ENCODE results near the gene HSPBAP1.

Gene HSPBAP1

DNA sequence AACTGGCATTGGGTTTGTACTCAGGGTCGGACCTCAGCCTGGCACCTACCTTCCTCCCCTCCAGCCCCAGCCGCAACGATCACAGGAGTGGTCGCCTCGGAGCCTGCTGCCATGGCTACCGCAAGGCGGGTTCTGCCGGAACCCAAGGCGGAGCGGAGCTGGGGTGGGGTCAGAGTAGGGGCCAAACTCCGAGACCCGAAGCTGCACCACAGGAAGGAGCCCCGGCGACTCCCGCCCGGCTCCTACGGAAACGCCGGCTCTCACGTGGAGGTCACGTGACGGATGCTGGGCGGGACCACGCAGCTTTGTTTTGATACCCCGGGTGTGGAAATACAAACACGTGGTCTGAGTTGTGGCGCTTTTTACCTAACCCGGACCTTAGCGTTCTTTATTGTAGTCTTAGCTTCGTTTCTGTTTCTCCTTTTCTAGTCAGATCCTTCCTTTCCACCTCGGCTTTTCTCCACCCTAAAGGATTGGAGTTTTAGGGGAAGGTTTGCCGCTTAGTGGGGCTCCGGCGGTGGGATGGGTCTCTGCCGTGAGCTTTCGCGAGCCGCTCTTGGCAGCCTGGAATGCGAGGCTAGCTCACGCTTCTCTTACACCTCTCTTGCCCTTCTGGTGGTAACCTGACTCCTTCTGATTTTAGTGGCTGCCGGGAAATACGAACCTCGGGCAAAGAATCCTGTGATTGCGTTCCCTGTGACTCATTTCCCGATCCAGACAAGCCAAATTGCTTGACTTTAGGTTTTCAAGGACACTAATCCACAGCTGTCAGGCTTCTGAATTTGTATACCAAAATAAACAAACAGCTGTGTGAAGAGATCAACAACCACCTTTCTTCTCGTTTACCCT lies at the start of gene HSPBAP1:
TSS of gene HSPBAP1 (minus strand) at position 264 of the 849 bp plus-strand sequence. CDS start at position 113, 151 bp downstream.
- DNase-seq, result no peak

DNA sequence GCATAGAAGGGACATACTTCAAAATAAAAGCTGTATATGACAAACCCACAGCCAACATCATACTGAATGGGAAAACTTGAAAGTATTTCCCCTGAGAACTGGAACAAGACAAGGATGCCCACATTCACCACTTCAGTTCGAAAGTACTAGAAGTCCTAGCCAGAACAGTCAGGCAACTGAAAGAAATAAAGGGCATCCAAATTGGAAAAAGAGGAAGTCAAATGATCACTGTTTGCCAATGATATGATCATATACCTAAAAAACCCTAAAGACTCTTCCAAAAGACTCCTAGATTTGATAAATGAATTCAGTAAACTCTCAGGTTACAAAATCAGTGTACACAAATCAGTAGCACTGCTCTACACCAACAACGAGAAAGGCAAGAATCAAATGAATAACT lies 42.0 kb upstream of the HSPBAP1 start:
- no peak for DNase-seq

DNA sequence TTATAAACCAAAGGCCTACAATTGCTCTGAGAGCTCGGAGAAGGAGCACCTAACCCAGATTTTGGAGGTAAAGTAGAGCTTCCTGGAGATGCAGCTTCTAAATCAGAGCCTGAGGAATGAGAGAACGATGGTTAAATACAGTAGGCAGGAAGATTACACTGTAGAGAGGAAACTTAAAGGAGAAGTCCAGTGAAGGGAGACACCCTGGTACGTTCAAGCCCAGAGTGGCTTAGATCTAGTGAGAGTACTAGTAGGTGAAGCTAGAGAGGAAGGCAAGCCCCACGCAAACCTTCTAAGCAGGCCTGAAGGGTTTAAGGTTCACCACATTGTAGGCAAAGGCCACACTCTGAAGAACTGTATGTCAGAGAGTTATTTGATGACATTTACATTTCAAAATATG lies 34.6 kb upstream of the HSPBAP1 start:
- no peak for DNase-seq

GRCh38 chr3:122826278-122826677 lies 32.6 kb upstream of the HSPBAP1 start:
- DNase-seq, result no peak

GRCh38 chr3:122825460-122825859 lies 31.8 kb upstream of the HSPBAP1 start:
- DNase-seq, result no peak

- DNase-seq, result no peak
Observed at GRCh38 chr3:122824465-122825381, 31.1 kb upstream of the HSPBAP1 start.

GRCh38 chr3:122816587-122816986 lies 23.0 kb upstream of the HSPBAP1 start:
- no peak for DNase-seq

DNA sequence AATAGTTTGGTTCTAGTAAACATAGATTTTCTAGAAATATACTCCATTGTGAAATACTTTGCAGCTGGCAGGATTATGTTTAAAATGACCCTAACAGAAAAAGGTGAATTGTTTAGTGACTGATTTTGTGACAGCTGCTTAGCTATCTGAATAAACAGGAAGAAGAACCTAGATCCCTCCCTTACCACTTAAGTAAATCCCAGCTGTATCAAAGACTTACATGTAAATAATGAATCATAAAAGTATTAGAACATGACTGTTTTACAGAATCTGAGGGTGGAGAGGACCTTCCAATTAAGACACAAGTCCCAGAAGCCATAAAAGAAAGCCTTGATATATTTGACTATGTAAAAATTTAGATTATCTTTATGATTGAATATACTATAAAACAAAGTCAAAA lies 17.1 kb upstream of the HSPBAP1 start:
- no peak for DNase-seq

GRCh38 chr3:122803977-122804376 lies 10.3 kb upstream of the HSPBAP1 start:
- DNase-seq, result no peak

DNA sequence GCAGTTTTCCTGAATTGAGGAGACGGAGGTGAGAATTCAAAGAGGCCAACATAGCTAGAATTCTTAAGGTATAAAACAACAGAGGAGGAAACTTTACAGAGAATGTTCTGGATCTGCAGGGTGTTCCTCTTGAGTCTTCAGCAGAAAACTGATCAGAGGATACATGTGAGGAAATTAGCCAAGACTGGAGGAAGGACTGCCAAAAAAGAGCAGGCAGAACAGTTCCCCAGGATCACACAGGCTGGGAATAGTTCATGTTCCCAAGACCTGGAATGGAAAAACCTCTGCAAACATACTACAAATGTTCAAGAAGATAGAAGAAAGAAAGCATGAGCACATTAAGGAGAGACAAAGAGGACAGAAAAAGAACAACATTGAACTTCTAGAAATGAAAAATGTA lies 8.7 kb upstream of the HSPBAP1 start:
- no peak for DNase-seq

DNA sequence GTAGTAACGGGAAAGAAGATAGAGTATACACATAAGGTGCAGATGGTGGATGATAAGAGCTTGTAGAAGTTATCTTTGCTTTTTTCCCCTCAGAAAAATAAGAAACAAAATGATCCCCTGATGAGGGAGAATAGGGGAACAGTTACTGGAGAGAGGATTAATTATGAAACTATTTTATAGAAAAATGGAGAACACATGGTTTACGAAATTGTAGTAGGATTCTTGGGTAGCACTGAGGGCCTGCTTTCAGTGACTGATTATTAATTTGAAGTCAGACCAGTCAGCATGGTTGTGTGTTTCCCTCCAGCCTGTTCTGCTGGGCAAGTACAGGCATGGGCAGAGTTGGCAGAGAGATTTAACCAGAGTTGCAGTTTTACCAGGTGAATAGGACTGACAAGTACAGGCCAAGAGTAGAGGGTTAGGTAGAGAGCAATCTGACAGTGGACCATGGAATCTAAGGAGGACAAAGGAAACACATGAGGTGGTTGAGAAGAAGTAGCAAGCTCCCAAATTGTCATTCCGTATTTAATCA lies 7.1 kb upstream of the HSPBAP1 start:
- DNase-seq, result peak; percentile 36

- DNase-seq, result no peak
Observed at GRCh38 chr3:122800031-122800430, 6.4 kb upstream of the HSPBAP1 start.

DNA sequence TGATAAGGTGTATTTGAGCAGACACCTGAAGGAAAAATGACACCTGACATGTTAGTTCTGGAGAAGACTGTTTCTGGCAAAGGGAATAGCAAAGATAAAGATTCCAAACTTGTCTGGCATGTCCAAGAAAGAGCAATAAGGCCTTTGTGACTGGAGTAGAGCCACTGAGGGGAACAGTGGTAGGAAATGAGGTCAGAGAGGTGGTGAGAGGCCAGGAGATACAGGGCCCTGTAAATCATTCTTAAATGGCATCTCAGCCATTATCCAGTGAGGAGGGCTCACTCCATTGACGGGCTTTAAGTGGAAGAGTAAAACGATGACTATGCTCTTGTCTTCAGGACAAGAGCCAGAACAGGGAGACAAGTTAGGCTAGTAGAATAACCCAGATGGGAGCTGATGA lies 5.7 kb upstream of the HSPBAP1 start:
- DNase-seq, result no peak

GRCh38 chr3:122797291-122797690 lies 3.7 kb upstream of the HSPBAP1 start:
- no peak for DNase-seq

GRCh38 chr3:122795674-122796195 lies 2.1 kb upstream of the HSPBAP1 start:
- DNase-seq, result no peak

DNA sequence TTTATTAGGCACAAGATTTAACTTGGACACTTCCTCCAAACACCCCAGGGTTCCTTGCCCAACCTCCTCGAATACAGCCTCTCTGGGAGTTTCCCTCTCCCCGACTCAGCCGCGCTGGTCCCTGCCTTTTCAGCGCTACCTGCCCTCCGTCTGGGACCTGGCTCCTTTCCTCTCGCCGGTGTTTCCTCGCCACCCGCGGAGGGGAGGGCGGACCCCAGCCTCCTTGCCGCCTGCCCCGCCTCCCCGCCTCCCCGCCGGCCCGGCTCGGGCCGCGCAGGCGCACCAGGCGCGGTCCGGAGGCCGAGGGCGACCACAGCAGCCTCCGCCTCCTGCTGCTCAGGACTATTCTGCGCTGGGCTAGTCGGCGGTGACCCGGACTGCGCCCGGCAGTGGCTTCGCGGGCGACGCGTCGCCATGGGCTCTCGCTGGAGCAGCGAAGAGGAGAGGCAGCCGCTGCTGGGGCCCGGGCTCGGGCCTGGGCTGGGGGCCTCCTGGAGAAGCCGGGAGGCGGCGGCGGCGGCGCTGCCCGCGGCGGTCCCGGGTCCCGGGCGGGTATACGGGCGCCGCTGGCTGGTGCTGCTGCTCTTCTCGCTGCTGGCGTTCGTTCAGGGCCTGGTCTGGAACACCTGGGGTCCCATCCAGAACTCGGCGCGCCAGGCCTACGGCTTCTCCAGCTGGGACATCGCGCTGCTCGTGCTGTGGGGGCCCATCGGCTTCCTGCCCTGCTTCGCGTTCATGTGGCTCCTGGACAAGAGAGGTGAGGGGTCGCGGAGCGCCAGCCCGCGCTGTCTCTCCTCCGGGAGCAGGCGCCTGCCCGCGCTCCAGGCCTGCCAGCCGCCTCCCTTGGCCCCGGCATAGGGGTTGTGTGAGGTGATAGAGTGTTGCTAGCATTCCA lies 1.4 kb upstream of the HSPBAP1 start, which contains the start of gene SLC49A4:
TSS of gene SLC49A4 (plus strand) at position 291 of the 895 bp plus-strand sequence. CDS start at position 415, 124 bp downstream.
- DNase-seq, result no peak

DNA sequence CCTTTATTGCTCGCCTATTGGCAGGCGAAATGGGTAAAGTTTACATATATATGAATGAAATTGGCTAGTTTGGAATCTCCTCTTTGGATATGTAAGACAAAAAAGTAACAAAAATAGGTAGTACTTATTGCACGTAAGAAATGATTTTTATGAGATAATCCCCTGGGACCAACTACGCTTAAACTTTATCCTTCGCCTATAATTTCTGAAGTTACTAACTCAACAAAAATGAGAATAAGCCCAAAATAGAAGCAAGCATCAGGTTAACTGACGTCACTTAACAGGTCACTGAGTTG lies 800 bp upstream of the HSPBAP1 start:
- DNase-seq, result no peak

DNA sequence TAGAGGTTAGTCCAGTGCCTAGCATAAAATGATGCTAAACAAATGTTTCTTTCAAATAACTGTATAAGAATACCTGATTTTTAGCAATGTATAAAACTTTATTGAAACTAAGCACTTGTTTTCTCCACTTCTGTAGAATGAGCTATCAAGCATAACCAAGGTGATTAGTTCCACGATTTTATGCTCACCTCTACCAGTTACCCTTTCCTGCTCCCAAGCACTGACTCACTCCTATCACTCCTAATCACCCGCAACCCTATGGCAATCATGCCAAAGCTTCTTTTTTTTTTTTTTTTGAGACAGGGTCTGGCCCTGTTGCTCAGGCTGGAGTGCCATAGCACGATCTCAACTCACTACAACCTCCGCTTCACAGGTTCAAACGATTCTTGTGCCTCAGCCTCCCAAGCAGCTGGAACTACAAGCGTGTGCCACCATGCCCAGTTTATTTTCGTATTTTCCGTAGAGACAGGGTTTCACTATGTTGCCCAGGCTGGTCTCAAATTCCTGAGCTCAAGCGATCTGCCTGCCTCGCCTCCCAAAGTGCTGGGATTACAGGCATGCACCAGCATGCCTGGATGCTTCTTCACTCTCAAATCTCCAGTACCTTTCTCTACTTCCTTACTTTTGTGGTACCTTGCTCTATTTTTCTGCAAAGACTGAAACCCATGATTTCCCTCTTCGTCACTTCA lies 3.9 kb downstream of the HSPBAP1 start:
- DNase-seq, result no peak

DNA sequence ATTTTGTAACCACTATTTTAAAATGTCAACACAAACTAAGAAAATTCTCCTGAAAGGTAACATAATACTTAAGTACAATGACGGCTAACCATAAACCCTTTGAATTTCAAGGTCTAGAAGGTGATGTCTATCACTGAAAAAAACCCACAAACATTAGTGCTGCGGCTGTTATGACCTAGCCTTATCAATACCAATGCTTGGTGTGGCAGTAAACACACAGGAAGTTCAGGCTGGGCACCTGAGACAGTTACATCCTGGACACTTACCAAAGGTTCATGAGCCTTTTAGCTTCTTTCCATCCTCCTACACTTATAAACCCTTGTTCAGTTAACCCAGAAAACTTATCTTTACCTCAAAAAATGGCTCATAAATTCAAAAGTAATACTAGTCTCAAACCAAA lies 5.8 kb downstream of the HSPBAP1 start:
- no peak for DNase-seq

GRCh38 chr3:122786066-122786465 lies 7.6 kb downstream of the HSPBAP1 start:
- no peak for DNase-seq

GRCh38 chr3:122785231-122785630 lies 8.4 kb downstream of the HSPBAP1 start:
- no peak for DNase-seq

DNA sequence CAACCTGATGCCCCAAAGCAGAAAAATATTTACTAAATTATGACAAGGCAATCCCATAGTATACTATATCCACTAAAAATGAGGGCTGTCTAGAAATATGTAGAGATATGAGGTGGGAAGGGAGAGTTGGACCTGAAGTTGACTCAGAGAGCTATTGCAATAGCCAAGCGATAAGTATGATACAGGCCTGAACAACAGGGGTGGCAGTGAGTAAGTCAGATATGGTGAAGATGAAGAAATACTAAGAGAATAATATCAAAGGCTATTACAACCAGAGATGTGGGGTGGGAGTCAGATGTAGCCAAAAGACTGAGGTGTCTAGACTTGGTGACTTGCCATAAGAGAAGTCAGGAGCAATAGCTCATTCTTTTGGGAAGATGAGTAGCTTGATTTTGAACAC lies 9.2 kb downstream of the HSPBAP1 start:
- DNase-seq, result no peak

Measured in NCI-H1105 (cell line).